Caco-2 (cell line): ENCODE measurements around the gene GYPC. TPM values are rescaled to one million over a fixed set of nuclear protein-coding genes. Genes with fewer than 3 reads are reported as not detected.
"Not testable (repeated sequence)": the region's sequence is repeated elsewhere in the genome, so short reads cannot be mapped to it uniquely, and the experiment has no call there.

Experiments
- BruUV-seq: library from RNA; stranded (reverse); fragments of 400-500 nt; replicated peaks from 2 replicates; lab custom pipeline; 2021; lab: Mats Ljungman, UMichigan
- CTCF ChIA-PET: fragments of 300-600 bp; sonication (Branson Sonifier 250); formaldehyde crosslinking; loops from one replicate; lab custom pipeline; 2022; ENCODE audit warnings: antibody characterized with exemption; lab: Charles Lee
- POLR2A ChIA-PET: fragments of 300-600 bp; sonication (Branson Sonifier 250); formaldehyde crosslinking; loops from one replicate; lab custom pipeline; 2022; ENCODE audit warnings: antibody characterized with exemption; lab: Charles Lee
- DNase-seq, 2 experiments: peaks; one replicate each; pipeline versions ENCODE4 v3.0.0 to v3.0.0-alpha.2; 2020 to 2022
- H3K27me3 ChIP-seq: replicated peaks from 2 replicates; pipeline ENCODE4 v1.6.0; 2011; ENCODE audit warnings: low read length; ENCODE audit not compliant: control insufficient read depth, insufficient read depth
- H3K36me3 ChIP-seq: 2 replicates; pipeline ENCODE4 v1.5.1; 2011; ENCODE audit warnings: low read length; ENCODE audit not compliant: control insufficient read depth, insufficient read depth
- H3K4me1 ChIP-seq: fragments of 250-450 bp; sonication (Bioruptor Pico); 2 replicates; pipeline ENCODE4 v1.5.1; 2020; ENCODE audit warnings: mild to moderate bottlenecking
- H3K4me3 ChIP-seq: 2 replicates; pipeline ENCODE4 v1.5.1; 2011; ENCODE audit warnings: low read depth, mild to moderate bottlenecking, control low read depth, low read length
- H3K9me3 ChIP-seq: fragments of 250-450 bp; sonication (Bioruptor Pico); 2 replicates; pipeline ENCODE4 v1.5.1; 2020; ENCODE audit warnings: mild to moderate bottlenecking, moderate library complexity
- H3K27ac Mint-ChIP-seq: one replicate; pipeline ENCODE4 v1.8.0; 2022; ENCODE audit warnings: mixed read lengths; ENCODE audit not compliant: unreplicated experiment
- H3K27me3 Mint-ChIP-seq: one replicate; pipeline ENCODE4 v1.8.0; 2022; ENCODE audit warnings: mixed read lengths; ENCODE audit not compliant: insufficient read depth, unreplicated experiment
- H3K36me3 Mint-ChIP-seq: one replicate; pipeline ENCODE4 v1.8.0; 2022; ENCODE audit warnings: mild to moderate bottlenecking, mixed read lengths; ENCODE audit not compliant: insufficient read depth, unreplicated experiment
- H3K4me1 Mint-ChIP-seq: one replicate; pipeline ENCODE4 v1.8.0; 2022; ENCODE audit warnings: low read depth, mixed read lengths; ENCODE audit not compliant: unreplicated experiment
- H3K4me3 Mint-ChIP-seq: one replicate; pipeline ENCODE4 v1.8.0; 2022; ENCODE audit warnings: mild to moderate bottlenecking, moderate library complexity, mixed read lengths; ENCODE audit not compliant: unreplicated experiment
- H3K9me3 Mint-ChIP-seq: one replicate; pipeline ENCODE4 v1.8.0; 2022; ENCODE audit warnings: mixed read lengths; ENCODE audit not compliant: unreplicated experiment
- intact Hi-C: fragments of 100-400 bp; cut with micrococcal nuclease; formaldehyde crosslinking; loops from one replicate; pipeline ENCODE4 v1.10.0; 2022; ENCODE audit not compliant: unreplicated experiment
- total RNA-seq: library from RNA; stranded (reverse); gene quantifications from 2 replicates; pipeline ENCODE4 v1.2.3, GENCODE V29; 2022
- TF ChIP-seq, protein P1 (sequence below), 2 experiments: fragments of 200-600 bp in 1 of 2; IDR thresholded peaks; 1 replicate in 1 of 2; 2 replicates in 1 of 2; pipeline versions ENCODE4 v1.5.1 to v1.8.0; 2011 to 2022; ENCODE audit warnings: antibody characterized with exemption in 1 of 2, control low read depth in 1 of 2, inconsistent platforms in 1 of 2, low read depth in 1 of 2, low read length in 1 of 2, mild to moderate bottlenecking in 1 of 2, moderate library complexity in 1 of 2; ENCODE audit not compliant: insufficient read depth in 1 of 2, severe bottlenecking in 1 of 2, unreplicated experiment in 1 of 2

The GYPC gene
- total RNA-seq, 1 experiment from 2014 or later, result not detected

DNA sequence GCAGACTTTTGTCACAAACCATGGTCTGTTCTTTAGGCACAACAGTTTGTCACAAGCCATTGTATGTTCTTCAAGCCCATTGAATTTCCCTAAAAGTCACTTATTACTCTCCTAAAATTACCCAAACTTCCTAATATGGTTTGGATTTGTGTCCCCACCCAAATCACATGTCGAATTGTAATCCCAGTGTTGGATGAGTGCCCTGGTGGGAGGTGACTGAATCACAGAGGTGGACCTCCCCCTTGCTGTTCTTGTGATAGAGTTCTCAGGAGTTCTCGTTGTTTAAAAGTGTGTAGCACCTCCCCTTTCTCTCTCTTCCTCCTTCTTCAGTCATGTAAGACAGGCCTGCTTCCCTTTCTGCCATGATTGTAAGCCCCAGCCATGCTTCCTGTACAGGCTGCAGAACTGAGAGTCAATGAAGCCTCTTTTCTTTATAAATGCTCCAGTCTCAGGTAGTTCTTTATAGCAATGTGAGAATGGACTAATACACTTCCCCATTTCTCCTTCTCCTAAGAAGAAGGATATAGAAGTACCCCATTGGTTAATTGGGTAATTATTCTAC is 11.2 kb upstream of the GYPC start:
- Mint-ChIP-seq H3K9me3 (no peaks in the 10 kb centered on the region), H3K4me3 (no peak overlapping the region), H3K27ac (no peak overlapping the region), H3K27me3 (peaks cover 6% of the 10 kb centered on the region), H3K36me3 (no peaks in the 10 kb centered on the region), H3K4me1 (no peaks in the 10 kb centered on the region)
- intact Hi-C loops, result no loop called here
- no peaks in the 10 kb centered on the region for H3K27me3 ChIP-seq
- DNase-seq, result no peak
- H3K4me1 ChIP-seq, result no peaks in the 10 kb centered on the region
- H3K9me3 ChIP-seq, result no peaks in the 10 kb centered on the region
- TF ChIP-seq, protein P1, sequence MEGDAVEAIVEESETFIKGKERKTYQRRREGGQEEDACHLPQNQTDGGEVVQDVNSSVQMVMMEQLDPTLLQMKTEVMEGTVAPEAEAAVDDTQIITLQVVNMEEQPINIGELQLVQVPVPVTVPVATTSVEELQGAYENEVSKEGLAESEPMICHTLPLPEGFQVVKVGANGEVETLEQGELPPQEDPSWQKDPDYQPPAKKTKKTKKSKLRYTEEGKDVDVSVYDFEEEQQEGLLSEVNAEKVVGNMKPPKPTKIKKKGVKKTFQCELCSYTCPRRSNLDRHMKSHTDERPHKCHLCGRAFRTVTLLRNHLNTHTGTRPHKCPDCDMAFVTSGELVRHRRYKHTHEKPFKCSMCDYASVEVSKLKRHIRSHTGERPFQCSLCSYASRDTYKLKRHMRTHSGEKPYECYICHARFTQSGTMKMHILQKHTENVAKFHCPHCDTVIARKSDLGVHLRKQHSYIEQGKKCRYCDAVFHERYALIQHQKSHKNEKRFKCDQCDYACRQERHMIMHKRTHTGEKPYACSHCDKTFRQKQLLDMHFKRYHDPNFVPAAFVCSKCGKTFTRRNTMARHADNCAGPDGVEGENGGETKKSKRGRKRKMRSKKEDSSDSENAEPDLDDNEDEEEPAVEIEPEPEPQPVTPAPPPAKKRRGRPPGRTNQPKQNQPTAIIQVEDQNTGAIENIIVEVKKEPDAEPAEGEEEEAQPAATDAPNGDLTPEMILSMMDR (IDR thresholded peaks at IDR 0.05; ENCODE audit: insufficient read depth in 1 of 2, low read depth in 1 of 2, low read length in 1 of 2, severe bottlenecking in 1 of 2, unreplicated experiment in 1 of 2), result no peak
- CTCF ChIA-PET, result no interaction called here
- POLR2A ChIA-PET, result no interaction called here
- H3K4me3 ChIP-seq, result no peak overlapping the region
- no TSS peak for BruUV-seq
- H3K36me3 ChIP-seq, result no peaks in the 10 kb centered on the region

DNA sequence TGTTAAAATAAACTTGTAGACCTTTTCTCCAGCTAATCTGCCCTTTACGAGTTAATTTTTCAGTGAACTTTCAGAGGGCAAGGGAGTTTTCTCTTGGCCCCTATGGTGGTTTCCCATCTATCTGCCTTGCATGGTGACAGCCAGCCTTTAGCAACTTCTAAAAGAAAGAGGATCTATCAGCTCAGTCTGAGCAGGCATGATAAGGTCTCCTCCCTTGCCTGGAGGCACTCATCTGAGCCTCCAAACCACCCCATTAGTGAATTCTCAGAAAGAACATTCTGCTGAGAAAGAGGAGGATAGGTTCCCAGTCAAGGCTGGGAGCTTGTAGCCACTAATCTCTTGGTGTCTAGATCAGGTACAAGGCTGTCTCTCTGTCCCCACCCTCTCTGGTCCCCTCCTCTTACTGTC is 10.7 kb upstream of the GYPC start:
- Mint-ChIP-seq H3K9me3 (no peaks in the 10 kb centered on the region), H3K36me3 (no peaks in the 10 kb centered on the region)
- POLR2A ChIA-PET, result no interaction called here

DNA sequence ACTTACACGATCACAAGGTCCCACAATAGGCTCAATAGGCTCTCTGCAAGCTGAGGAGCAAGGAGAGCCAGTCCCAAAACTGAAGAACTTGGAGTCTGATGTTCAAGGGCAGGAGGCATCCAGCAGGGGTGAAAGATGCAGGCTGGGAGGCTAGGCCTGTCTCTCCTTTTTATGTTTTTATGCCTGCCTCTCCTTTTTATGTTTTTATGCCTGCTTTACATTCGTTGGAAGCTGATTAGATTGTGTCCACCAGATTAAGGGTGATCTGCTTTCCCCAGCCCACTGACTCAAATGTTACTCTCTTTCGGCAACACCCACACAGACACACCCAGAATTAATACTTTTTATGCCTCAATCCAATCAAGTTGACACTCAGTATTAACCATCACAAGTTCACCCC is 9.9 kb upstream of the GYPC start:
- H3K4me3 ChIP-seq, result no peak overlapping the region
- no peaks in the 10 kb centered on the region for H3K4me1 ChIP-seq
- DNase-seq, result no peak
- TF ChIP-seq, protein P1 (IDR thresholded peaks at IDR 0.05; ENCODE audit: insufficient read depth in 1 of 2, low read depth in 1 of 2, low read length in 1 of 2, severe bottlenecking in 1 of 2, unreplicated experiment in 1 of 2), result no peak
- Mint-ChIP-seq H3K9me3 (no peaks in the 10 kb centered on the region), H3K27ac (no peak overlapping the region), H3K4me3 (no peak overlapping the region), H3K36me3 (no peaks in the 10 kb centered on the region), H3K4me1 (no peaks in the 10 kb centered on the region), H3K27me3 (peaks cover 4% of the 10 kb centered on the region)
- H3K9me3 ChIP-seq, result no peaks in the 10 kb centered on the region
- no peaks in the 10 kb centered on the region for H3K27me3 ChIP-seq
- no TSS peak for BruUV-seq
- intact Hi-C loops, result no loop called here
- no peaks in the 10 kb centered on the region for H3K36me3 ChIP-seq
- POLR2A ChIA-PET, result no interaction called here
- CTCF ChIA-PET, result no interaction called here

More for the DNA sequence above, 10.7 kb upstream of the GYPC start:
- Histone ChIP-seq H3K4me1 (no peaks in the 10 kb centered on the region), H3K4me3 (no peak overlapping the region), H3K27me3 (no peaks in the 10 kb centered on the region), H3K36me3 (no peaks in the 10 kb centered on the region), H3K9me3 (no peaks in the 10 kb centered on the region)
- DNase-seq, result no peak
- Mint-ChIP-seq H3K27me3 (peaks cover 3% of the 10 kb centered on the region), H3K4me1 (no peaks in the 10 kb centered on the region), H3K27ac (no peak overlapping the region), H3K4me3 (no peak overlapping the region)
- CTCF ChIA-PET, result no interaction called here
- intact Hi-C loops, result no loop called here
- TF ChIP-seq, protein P1 (IDR thresholded peaks at IDR 0.05; ENCODE audit: insufficient read depth in 1 of 2, low read depth in 1 of 2, low read length in 1 of 2, severe bottlenecking in 1 of 2, unreplicated experiment in 1 of 2), result no peak
- no TSS peak for BruUV-seq

DNA sequence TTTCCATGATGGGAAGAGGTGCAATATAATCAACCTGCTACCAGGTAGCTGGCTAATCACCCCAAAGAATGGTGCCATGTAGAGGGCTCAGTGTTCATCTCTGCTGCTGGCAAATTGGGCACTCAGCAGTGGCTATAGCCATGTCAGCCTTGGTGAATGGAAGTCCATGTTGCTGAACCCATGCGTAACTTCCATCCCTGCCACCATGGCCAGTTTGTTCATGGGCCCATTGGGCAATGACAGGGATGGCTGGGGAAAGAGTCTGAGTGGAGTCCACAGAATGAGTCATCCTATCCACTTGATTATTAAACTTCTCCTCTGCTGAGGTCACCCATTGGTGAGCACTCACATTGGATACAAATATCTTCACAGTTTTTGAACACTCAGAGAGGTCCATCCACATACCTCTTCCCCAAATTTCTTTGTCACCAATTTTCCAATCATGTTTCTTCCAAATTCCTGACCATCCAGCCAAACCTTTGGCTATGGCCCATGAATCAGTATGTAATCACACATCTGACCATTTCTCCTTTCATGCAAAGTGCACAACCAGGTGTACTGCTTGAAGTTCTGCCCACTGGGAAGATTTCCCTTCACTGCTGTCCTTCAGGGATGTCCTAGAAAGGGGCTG is 8.1 kb upstream of the GYPC start:
- H3K27me3 ChIP-seq, H3K4me1 ChIP-seq, H3K27me3 Mint-ChIP-seq, H3K36me3 Mint-ChIP-seq, H3K9me3 Mint-ChIP-seq, intact Hi-C loops, DNase-seq, POLR2A ChIA-PET, BruUV-seq, H3K9me3 ChIP-seq, H3K36me3 ChIP-seq, H3K4me3 Mint-ChIP-seq, CTCF ChIA-PET, H3K4me3 ChIP-seq, H3K4me1 Mint-ChIP-seq, H3K27ac Mint-ChIP-seq: not testable (repeated sequence)

DNA sequence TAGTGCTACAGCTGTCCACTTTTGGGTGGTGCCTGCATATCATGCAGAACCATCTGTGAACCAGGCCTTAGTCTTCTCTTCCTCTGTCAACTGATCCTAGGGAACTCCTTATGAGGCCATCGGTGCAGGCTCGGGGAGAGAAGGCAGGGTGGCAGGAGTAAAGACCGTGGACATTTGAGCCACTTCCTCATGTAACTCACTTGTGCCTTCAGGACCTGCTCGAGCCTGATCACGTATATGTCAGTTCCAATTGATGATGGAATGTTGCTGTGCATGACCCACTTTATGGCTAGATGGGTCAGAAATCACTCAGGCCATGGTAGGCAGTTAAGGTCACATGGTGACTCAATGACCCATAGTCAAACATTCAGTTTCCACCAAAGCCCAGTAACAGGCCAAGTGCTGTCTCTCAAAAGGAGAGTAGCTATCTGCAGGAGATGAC is 7.6 kb upstream of the GYPC start:
- DNase-seq, BruUV-seq, H3K4me3 ChIP-seq, H3K36me3 ChIP-seq, H3K27me3 ChIP-seq, intact Hi-C loops, H3K4me3 Mint-ChIP-seq, H3K36me3 Mint-ChIP-seq, H3K4me1 Mint-ChIP-seq, H3K9me3 Mint-ChIP-seq, H3K27ac Mint-ChIP-seq, H3K4me1 ChIP-seq, POLR2A ChIA-PET, H3K27me3 Mint-ChIP-seq, H3K9me3 ChIP-seq, CTCF ChIA-PET: not testable (repeated sequence)
